Suprapubic skin (tissue), 4 donors: ENCODE data around the gene SH3BP5. TPM values are rescaled to one million over a fixed set of nuclear protein-coding genes. Genes with fewer than 3 reads are reported as not detected.

ENCODE experiments used
- DNase-seq, 2 donors: peaks; one replicate each; pipeline ENCODE4 v3.0.0-alpha.2; 2019; ENCODE audit warnings: low spot score in 2 of 2
- H3K27ac ChIP-seq: fragments of 200-600 bp; sonication (generic); one replicate; pipeline ENCODE4 v1.5.1; 2019
- H3K27me3 ChIP-seq: fragments of 200-600 bp; sonication (generic); one replicate; pipeline ENCODE4 v1.5.1; 2019
- H3K36me3 ChIP-seq: fragments of 200-600 bp; sonication (generic); one replicate; pipeline ENCODE4 v1.5.1; 2019
- H3K4me1 ChIP-seq: fragments of 200-600 bp; sonication (generic); one replicate; pipeline ENCODE4 v1.5.1; 2019
- H3K4me3 ChIP-seq: fragments of 200-600 bp; sonication (generic); one replicate; pipeline ENCODE4 v1.5.1; 2019; ENCODE audit warnings: mild to moderate bottlenecking
- H3K9me3 ChIP-seq: fragments of 200-600 bp; sonication (generic); one replicate; pipeline ENCODE4 v1.5.1; 2019
- EP300 ChIP-seq: sonication (generic); formaldehyde crosslinking; IDR thresholded peaks from one replicate; pipeline ENCODE4 v1.6.1; 2017; ENCODE audit warnings: antibody characterized with exemption
- POLR2A ChIP-seq, 2 donors: fragments of 450-650 bp; IDR thresholded peaks; one replicate each; pipeline ENCODE4 v1.6.1; 2017; ENCODE audit warnings: antibody characterized with exemption in 2 of 2, mild to moderate bottlenecking in 2 of 2, moderate library complexity in 2 of 2
- POLR2AphosphoS5 ChIP-seq, 3 donors: sonication (generic); formaldehyde crosslinking; IDR thresholded peaks; one replicate each; pipeline ENCODE4 v1.6.1; 2017; ENCODE audit warnings: antibody characterized with exemption in 3 of 3
- WGBS: methylation state at CpG from one replicate; pipeline ENCODE4 v1.1.5; 2018; 5-methylcytosine and 5-hydroxymethylcytosine counted together
- total RNA-seq, 4 donors: library from RNA; depleted of rRNA; stranded (reverse); fragments of >200 nt; gene quantifications; one replicate each; pipeline ENCODE4 v1.1.0, GENCODE V29; 2016
- TF ChIP-seq, protein P1 (sequence below), 2 donors: fragments of 200-600 bp in 1 of 2; fragments of 450-650 bp in 1 of 2; sonication (generic) in 1 of 2; IDR thresholded peaks; one replicate each; pipeline ENCODE4 v1.5.1; 2016 to 2019; ENCODE audit warnings: antibody characterized with exemption in 2 of 2, mild to moderate bottlenecking in 1 of 2, moderate library complexity in 1 of 2

Gene SH3BP5
- total RNA-seq, 4 donors from 2014 or later, result 11.2 to 27.0 (median 17.8) TPM

DNA sequence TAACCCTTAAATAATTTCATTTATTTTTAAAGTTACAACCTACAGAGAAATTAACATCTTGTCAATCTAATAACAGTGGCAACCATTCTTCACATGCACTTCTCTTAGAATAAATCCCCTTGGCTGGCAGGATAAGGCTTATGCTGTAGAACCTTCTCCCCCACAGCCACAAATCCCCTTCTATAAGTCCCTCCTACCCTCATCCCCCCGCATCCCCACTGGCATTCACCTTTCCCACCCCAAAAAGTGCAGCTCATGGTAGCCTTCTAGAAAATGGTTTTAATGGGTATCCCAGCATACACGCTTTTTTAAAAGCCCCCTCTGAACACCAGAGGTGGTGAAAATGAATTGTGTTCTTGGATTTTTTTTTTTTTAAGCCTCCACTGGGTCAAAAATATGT lies 77.2 kb downstream of the SH3BP5 start:
- Histone ChIP-seq H3K4me1 (no peaks in the 10 kb centered on the region), H3K9me3 (no peaks in the 10 kb centered on the region), H3K4me3 (no peak overlapping the region), H3K27me3 (no peaks in the 10 kb centered on the region), H3K27ac (no peak overlapping the region), H3K36me3 (peaks cover 96% of the 10 kb centered on the region)
- no peak for DNase-seq
- TF ChIP-seq POLR2AphosphoS5 (IDR thresholded peaks at IDR 0.05) (no peak), POLR2A (IDR thresholded peaks at IDR 0.05) (no peak), EP300 (no peak)
- TF ChIP-seq, protein P1, sequence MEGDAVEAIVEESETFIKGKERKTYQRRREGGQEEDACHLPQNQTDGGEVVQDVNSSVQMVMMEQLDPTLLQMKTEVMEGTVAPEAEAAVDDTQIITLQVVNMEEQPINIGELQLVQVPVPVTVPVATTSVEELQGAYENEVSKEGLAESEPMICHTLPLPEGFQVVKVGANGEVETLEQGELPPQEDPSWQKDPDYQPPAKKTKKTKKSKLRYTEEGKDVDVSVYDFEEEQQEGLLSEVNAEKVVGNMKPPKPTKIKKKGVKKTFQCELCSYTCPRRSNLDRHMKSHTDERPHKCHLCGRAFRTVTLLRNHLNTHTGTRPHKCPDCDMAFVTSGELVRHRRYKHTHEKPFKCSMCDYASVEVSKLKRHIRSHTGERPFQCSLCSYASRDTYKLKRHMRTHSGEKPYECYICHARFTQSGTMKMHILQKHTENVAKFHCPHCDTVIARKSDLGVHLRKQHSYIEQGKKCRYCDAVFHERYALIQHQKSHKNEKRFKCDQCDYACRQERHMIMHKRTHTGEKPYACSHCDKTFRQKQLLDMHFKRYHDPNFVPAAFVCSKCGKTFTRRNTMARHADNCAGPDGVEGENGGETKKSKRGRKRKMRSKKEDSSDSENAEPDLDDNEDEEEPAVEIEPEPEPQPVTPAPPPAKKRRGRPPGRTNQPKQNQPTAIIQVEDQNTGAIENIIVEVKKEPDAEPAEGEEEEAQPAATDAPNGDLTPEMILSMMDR (IDR thresholded peaks at IDR 0.05), result no peak
- 89% methylated on average over 2 of the region's 2 CpGs for WGBS

DNA sequence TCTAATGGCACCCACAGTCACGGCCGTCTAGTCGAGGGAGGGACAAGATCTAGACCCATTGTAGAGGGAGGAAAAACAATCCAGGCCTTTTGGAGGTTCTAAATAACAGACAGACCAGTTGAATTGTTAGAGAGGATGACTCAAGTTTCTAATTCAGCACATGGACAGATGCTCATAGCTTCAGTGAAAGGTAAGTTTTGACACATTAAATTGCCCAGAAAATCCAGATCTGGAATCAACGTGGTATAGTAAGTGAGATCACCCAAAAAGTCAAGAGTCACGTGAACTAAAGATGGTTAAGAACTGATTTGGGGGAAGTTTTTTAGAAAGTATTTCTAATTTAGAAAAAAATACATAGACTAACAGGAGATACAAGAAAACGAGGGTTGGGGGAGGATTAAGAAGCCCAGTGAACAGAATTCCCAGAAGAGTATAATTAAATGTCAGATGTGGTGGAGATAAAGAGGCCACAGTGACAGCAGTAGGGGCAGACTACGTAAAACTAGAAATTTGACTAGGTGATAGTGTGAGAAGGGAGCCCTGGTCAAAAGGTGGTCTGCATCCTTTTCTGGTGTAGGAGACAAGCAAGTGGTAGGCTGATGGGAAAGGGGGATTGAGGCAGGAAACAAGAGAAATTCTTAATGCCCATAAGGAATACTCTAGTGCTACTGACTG lies 79.2 kb downstream of the SH3BP5 start:
- H3K4me3 ChIP-seq, result no peak overlapping the region
- no peaks in the 10 kb centered on the region for H3K4me1 ChIP-seq
- H3K36me3 ChIP-seq, result peaks cover 96% of the 10 kb centered on the region
- WGBS, result 73% methylated on average over 7 of the region's 7 CpGs
- no peak for DNase-seq
- TF ChIP-seq EP300 (no peak), POLR2A (IDR thresholded peaks at IDR 0.05) (no peak), POLR2AphosphoS5 (IDR thresholded peaks at IDR 0.05) (no peak)
- TF ChIP-seq, protein P1 (IDR thresholded peaks at IDR 0.05), result no peak
- H3K9me3 ChIP-seq, result no peaks in the 10 kb centered on the region
- no peaks in the 10 kb centered on the region for H3K27me3 ChIP-seq
- no peak overlapping the region for H3K27ac ChIP-seq

DNA sequence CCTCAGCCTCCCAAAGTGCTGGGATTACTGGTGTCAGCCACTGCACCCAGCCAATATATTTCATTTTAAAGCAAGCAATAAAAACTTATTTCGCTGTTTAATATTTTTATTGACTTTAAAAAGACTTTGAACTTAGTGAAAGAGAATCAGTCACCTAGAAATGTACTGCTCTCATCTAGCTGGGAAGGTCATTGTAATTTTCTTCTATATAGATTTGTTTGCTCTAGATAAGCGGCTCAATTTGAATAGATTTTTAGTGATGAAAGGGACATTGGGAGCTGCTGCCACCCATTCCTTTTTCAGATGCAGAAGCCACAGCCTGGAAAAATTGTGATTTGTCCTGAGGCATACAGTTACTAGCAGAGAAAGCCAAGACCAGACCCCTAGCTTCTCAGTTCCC lies 86.2 kb downstream of the SH3BP5 start:
- Histone ChIP-seq H3K4me3 (no peak overlapping the region), H3K27me3 (no peaks in the 10 kb centered on the region), H3K4me1 (no peaks in the 10 kb centered on the region), H3K27ac (no peak overlapping the region), H3K36me3 (peaks cover 86% of the 10 kb centered on the region), H3K9me3 (no peaks in the 10 kb centered on the region)
- WGBS, result 95% methylated on average over 2 of the region's 2 CpGs
- DNase-seq, result no peak
- TF ChIP-seq, protein P1 (IDR thresholded peaks at IDR 0.05), result no peak
- TF ChIP-seq EP300, result no peak

- H3K36me3 ChIP-seq, result peaks cover 87% of the 10 kb centered on the region
- 90% methylated on average over 5 of the region's 5 CpGs for WGBS
- H3K9me3 ChIP-seq, result no peaks in the 10 kb centered on the region
- H3K4me3 ChIP-seq, result no peak overlapping the region
- no peak overlapping the region for H3K27ac ChIP-seq
- no peaks in the 10 kb centered on the region for H3K4me1 ChIP-seq
- DNase-seq, result no peak
- TF ChIP-seq, protein P1 (IDR thresholded peaks at IDR 0.05), result no peak
- TF ChIP-seq POLR2AphosphoS5 (IDR thresholded peaks at IDR 0.05), result no peak
- no peak for TF ChIP-seq POLR2A (IDR thresholded peaks at IDR 0.05)
- no peak for TF ChIP-seq EP300
- no peaks in the 10 kb centered on the region for H3K27me3 ChIP-seq
Observed at GRCh38 chr3:15243822-15244482, 88.4 kb downstream of the SH3BP5 start.

DNA sequence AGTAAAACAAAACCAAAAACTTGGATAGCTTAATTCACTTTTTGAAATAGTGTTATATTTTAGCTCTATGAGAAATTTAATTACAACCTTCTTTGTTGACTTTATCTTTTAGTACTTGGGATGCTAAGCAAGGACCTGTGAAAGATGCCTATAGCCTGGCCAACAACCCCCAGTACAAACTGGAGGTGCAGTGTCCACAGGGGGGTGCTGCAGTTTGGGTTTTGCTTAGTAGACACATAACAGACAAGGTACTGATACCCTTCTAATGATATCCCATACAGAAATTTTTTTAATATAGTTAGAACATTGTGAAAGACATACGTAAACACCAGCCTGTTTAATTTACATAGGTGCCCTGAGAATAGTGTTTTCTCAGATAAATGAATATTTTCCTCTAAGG lies 91.0 kb downstream of the SH3BP5 start:
- DNase-seq, result no peak
- H3K27me3 ChIP-seq, result no peaks in the 10 kb centered on the region
- no peaks in the 10 kb centered on the region for H3K9me3 ChIP-seq
- no peak overlapping the region for H3K4me3 ChIP-seq
- H3K4me1 ChIP-seq, result no peaks in the 10 kb centered on the region
- WGBS, result 82% methylated on average over 1 of the region's 1 CpG
- TF ChIP-seq, protein P1 (IDR thresholded peaks at IDR 0.05), result peak in 1 of 2 donors; percentile 22
- TF ChIP-seq POLR2A (IDR thresholded peaks at IDR 0.05), result no peak
- peaks cover 78% of the 10 kb centered on the region for H3K36me3 ChIP-seq
- H3K27ac ChIP-seq, result no peak overlapping the region
